GM12878 (cell line): ENCODE results near the gene GPN2.

Experiments
- CTCF ChIP-seq, 3 experiments: IDR thresholded peaks in 2 of 3; conservative IDR thresholded peaks in 1 of 3; 2 replicates each; pipeline ENCODE4 v1.5.1; 2011; ENCODE audit warnings: low read depth in 3 of 3, low read length in 3 of 3, mild to moderate bottlenecking in 3 of 3, control low read depth in 2 of 3, moderate library complexity in 2 of 3, inconsistent platforms in 1 of 3, mixed read lengths in 1 of 3; ENCODE audit not compliant: control insufficient read depth in 2 of 3, insufficient read depth in 1 of 3; ENCODE audit errors: extremely low read depth in 1 of 3
- EZH2 ChIP-seq: IDR thresholded peaks from 2 replicates; pipeline ENCODE4 v1.6.1; 2012; ENCODE audit warnings: low read depth, mild to moderate bottlenecking, control low read depth, inconsistent platforms, low read length, borderline replicate concordance; ENCODE audit not compliant: control insufficient read depth
- MYC ChIP-seq: IDR thresholded peaks from 2 replicates; pipeline ENCODE4 v1.6.1; 2011; ENCODE audit warnings: mild to moderate bottlenecking, low read length, moderate library complexity, inconsistent platforms; ENCODE audit not compliant: insufficient read depth, insufficient replicate concordance, insufficient read length, severe bottlenecking
- NFYB ChIP-seq: IDR thresholded peaks from 2 replicates; pipeline ENCODE4 v1.6.1; 2011; ENCODE audit warnings: low read depth, mild to moderate bottlenecking, low read length, improper control_type of control experiment, moderate library complexity; ENCODE audit not compliant: insufficient read depth
- POLR2A ChIP-seq: IDR thresholded peaks from 2 replicates; pipeline ENCODE4 v1.6.1; 2011; ENCODE audit warnings: low read depth, mild to moderate bottlenecking, low read length
- TARDBP ChIP-seq: IDR thresholded peaks from 2 replicates; pipeline ENCODE4 v1.6.1; 2016; ENCODE audit warnings: borderline replicate concordance
- USF2 ChIP-seq: IDR thresholded peaks from 2 replicates; pipeline ENCODE4 v1.6.1; 2011; ENCODE audit warnings: low read depth, low read length, improper control_type of control experiment, borderline replicate concordance

GRCh38 chr1:26882696-26883463, 7.2 kb downstream of the GPN2 start:
- TF ChIP-seq USF2 (no peak), TARDBP (no peak), CTCF (IDR thresholded peaks at IDR 0.05 in 2 of 3, conservative IDR thresholded peaks at IDR 0.05 in 1 of 3; ENCODE audit: control insufficient read depth in 2 of 3, extremely low read depth in 1 of 3, insufficient read depth in 1 of 3, low read depth in 3 of 3, low read length in 3 of 3) (no peak), POLR2A (no peak), NFYB (no peak), EZH2 (no peak), MYC (no peak)
